Ramos (cell line): ENCODE data around the gene WDR4.
"Not testable (repeated sequence)": the region's sequence is repeated elsewhere in the genome, so short reads cannot be mapped to it uniquely, and the experiment has no call there.

Experiments used
- in situ Hi-C: fragments of 300-500 bp; cut with MboI; formaldehyde crosslinking; loops from one replicate; pipeline ENCODE4 v1.14.3; 2022; ENCODE audit warnings: low sequenced_read_pairs; ENCODE audit not compliant: unreplicated experiment

WDR4 gene

GRCh38 chr21:42830456-42831455, 48.6 kb downstream of the WDR4 start:
- in situ Hi-C loops, result loop anchor here (25.0 kb wide), 1 partner anchor 518 kb away; the partner anchor contains the start of gene TFF3

DNA sequence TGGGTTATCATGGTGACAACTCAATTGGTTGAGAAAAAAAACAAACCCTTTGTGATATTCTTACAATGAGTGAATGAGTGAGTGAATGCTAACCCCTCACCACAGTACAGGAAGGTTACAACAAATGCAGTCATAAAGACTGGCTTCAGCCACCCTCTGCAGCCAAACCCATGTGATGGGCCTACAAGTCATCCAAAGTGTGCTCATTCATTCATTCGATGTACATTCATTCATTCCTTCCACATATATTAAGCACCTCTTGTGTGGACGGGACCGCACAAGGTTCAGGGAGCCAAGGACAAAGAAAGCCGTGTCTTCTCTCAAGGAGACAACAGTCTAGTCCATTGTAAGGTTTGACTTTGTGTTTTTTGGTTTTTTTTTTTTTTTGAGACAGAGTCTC, 49.4 kb downstream of the WDR4 start:
- in situ Hi-C loops, result loop anchor here (5.0 to 25.0 kb wide), 2 partner anchors 38 to 518 kb away; partner anchors contain the start of gene TFF3

DNA sequence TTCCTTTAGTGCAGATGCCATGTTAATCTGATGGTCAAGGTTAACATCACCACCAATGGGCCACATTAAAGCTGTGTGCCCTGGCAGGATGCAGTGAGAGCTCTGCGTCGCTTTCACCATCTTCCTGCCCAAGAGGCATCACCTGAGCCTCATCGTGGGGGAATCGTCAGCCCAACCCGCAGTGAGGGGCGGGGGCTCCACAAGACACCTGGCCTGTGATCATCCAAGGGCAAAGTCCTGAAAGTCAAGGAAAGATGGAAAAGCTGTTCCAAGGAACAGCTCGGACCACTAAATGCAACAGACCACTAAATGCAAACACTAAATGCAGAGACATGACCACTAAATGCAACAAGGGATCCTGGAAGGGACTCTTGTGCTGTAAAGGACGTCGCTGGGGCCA, 49.9 kb downstream of the WDR4 start:
- in situ Hi-C loops, result loop anchor here (5.0 to 25.0 kb wide), 2 partner anchors 37 to 517 kb away; partner anchors contain the start of gene TFF3

- in situ Hi-C loops, result loop anchor here (5.0 to 25.0 kb wide), 2 partner anchors 35 to 515 kb away; partner anchors contain the start of gene TFF3
These were observed 51.8 kb downstream of the WDR4 start for GRCh38 chr21:42827588-42827987.

- in situ Hi-C loops, result loop anchor here (5.0 kb wide), 2 partner anchors 36 to 229 kb away; no protein-coding TSS in a partner anchor
These were observed 58.5 kb downstream of the WDR4 start for GRCh38 chr21:42820616-42821465.

GRCh38 chr21:42819861-42820615, 59.3 kb downstream of the WDR4 start:
- in situ Hi-C loops, result loop anchor here (5.0 kb wide), 2 partner anchors 37 to 228 kb away; no protein-coding TSS in a partner anchor

GRCh38 chr21:42818328-42818749, 61.0 kb downstream of the WDR4 start:
- in situ Hi-C loops, result no loop called here

- in situ Hi-C loops, result no loop called here
These were observed 64.1 kb downstream of the WDR4 start for GRCh38 chr21:42815217-42815616.

GRCh38 chr21:42812528-42813241, 66.7 kb downstream of the WDR4 start:
- in situ Hi-C loops, result not testable (repeated sequence)

GRCh38 chr21:42811960-42812359, 67.4 kb downstream of the WDR4 start:
- in situ Hi-C loops, result no loop called here

GRCh38 chr21:42809577-42810475, 69.5 kb downstream of the WDR4 start:
- in situ Hi-C loops, result no loop called here

GRCh38 chr21:42809171-42809570, 70.2 kb downstream of the WDR4 start:
- in situ Hi-C loops, result no loop called here

- in situ Hi-C loops, result no loop called here
These were observed 71.3 kb downstream of the WDR4 start for GRCh38 chr21:42807938-42808613.

DNA sequence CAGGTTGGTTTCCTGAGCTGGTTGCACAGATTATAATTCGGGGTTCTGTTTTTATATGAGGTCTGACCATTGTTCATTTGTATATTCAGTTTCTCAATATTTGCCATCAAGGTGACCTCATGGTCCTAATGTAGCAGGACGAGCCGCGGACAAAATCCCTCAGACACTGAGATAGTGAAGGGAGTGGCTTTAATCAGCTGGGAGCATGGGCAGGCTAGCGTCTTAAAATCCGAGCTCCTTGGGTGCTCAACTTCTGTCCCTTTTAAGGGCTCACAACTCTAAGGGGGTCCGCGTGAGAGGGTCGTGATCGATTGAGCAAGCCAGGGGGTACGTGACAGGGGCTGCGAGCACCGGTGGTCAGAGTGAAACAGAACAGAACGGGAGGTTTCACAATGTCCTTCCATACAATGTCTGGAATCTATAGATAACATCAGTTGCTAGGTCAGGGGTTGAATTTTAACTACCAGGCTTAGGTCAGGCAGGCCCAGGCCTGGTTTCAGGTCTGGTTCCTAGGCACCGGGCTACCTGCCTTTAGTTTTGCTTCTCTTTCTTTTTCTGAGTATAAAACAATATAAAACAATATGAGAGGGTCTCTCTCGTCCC, 71.9 kb downstream of the WDR4 start:
- in situ Hi-C loops, result not testable (repeated sequence)

DNA sequence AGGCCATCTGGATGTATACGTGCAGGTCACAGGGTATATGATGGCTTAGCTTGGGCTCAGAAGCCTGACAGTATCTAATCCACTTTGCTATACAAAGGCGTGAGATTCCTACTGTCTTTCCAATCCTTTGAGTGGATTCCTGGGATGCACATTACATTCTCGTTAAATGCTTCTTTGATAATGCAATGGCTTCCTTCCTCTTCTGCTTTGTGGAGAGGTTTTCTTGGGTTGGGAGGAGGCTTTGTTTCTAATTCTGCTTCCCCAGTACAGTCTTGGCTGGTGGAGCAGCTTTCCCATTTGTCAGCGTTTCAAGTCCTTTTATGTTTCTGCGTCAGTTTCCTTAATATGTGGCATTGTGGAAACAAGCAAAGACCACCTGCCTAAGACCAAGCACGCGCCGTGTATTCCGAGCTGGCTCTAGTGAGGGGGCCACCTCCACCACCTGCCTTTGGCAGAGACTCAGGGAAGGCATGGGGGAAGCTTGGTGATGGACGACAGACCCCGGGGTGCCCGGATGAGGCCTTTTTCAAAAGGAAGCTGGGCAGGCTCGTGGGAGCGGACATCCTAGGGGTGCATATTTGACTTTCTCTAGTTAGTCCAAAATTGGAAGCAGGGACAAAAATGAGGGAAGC, 72.7 kb downstream of the WDR4 start:
- in situ Hi-C loops, result no loop called here

- in situ Hi-C loops, result not testable (repeated sequence)
These were observed 77.7 kb downstream of the WDR4 start for GRCh38 chr21:42801616-42802015.

GRCh38 chr21:42799948-42800347, 79.4 kb downstream of the WDR4 start:
- in situ Hi-C loops, result no loop called here
